NCI-H510A treated with DMSO at 0.1 percent for 48 hours (cell line): ENCODE data around the gene ATPAF2.

Experiments
- DNase-seq: peaks from one replicate; lab custom pipeline; 2025; lab: John Stamatoyannopoulos, UW

Gene ATPAF2

GRCh38 chr17:18038861-18039534 is at the start of gene ATPAF2, which contains the start of gene GID4:
Gene ATPAF2, minus strand, starts transcription at chr17:18039168. Its CDS starts 155 bp downstream, at chr17:18039013.
Gene GID4, plus strand, starts transcription at chr17:18039408. Its CDS starts 57 bp downstream, at chr17:18039465.
- peak; percentile 97 for DNase-seq

GRCh38 chr17:18087610-18088491 is 48.9 kb upstream of the ATPAF2 start, which contains the start of gene DRG2:
Gene DRG2, plus strand, starts transcription at chr17:18087948. Its CDS starts 76 bp downstream, at chr17:18088024.
- peak; percentile 92 for DNase-seq

- no peak for DNase-seq
Observed at GRCh38 chr17:18084256-18084655, 45.3 kb upstream of the ATPAF2 start.

GRCh38 chr17:18079543-18079942 is 40.6 kb upstream of the ATPAF2 start:
- no peak for DNase-seq

GRCh38 chr17:18076936-18077335 is 38.0 kb upstream of the ATPAF2 start:
- DNase-seq, result no peak

- no peak for DNase-seq
Observed at GRCh38 chr17:18074566-18075272, 35.8 kb upstream of the ATPAF2 start.

GRCh38 chr17:18071751-18072150 is 32.8 kb upstream of the ATPAF2 start:
- DNase-seq, result no peak

GRCh38 chr17:18070861-18071340 is 31.9 kb upstream of the ATPAF2 start:
- peak; percentile 8 for DNase-seq

- DNase-seq, result no peak
Observed at GRCh38 chr17:18069101-18069500, 30.1 kb upstream of the ATPAF2 start.

GRCh38 chr17:18066866-18067265 is 27.9 kb upstream of the ATPAF2 start:
- DNase-seq, result no peak

- DNase-seq, result no peak
Observed at GRCh38 chr17:18065546-18065945, 26.6 kb upstream of the ATPAF2 start.

- DNase-seq, result no peak
Observed at GRCh38 chr17:18064053-18064452, 25.1 kb upstream of the ATPAF2 start.

GRCh38 chr17:18059283-18059682 is 20.3 kb upstream of the ATPAF2 start:
- no peak for DNase-seq

- DNase-seq, result no peak
Observed at GRCh38 chr17:18056214-18056613, 17.2 kb upstream of the ATPAF2 start.

- no peak for DNase-seq
Observed at GRCh38 chr17:18055597-18055996, 16.6 kb upstream of the ATPAF2 start.

- DNase-seq, result no peak
Observed at GRCh38 chr17:18045691-18046350, 6.9 kb upstream of the ATPAF2 start.

- no peak for DNase-seq
Observed at GRCh38 chr17:18044609-18045008, 5.6 kb upstream of the ATPAF2 start.

- no peak for DNase-seq
Observed at GRCh38 chr17:18043491-18043890, 4.5 kb upstream of the ATPAF2 start.

GRCh38 chr17:18042983-18043382 is 4.0 kb upstream of the ATPAF2 start:
- no peak for DNase-seq

- DNase-seq, result no peak
Observed at GRCh38 chr17:18041776-18042175, 2.8 kb upstream of the ATPAF2 start.

- no peak for DNase-seq
Observed at GRCh38 chr17:18040261-18040858, 1.4 kb upstream of the ATPAF2 start.
